Endothelial cell of umbilical vein (primary cell): ENCODE data around the gene CNTNAP2. TPM values are rescaled to one million over a fixed set of nuclear protein-coding genes. Genes with fewer than 3 reads are reported as not detected.

Source experiments
- BruUV-seq: library from RNA; stranded (reverse); fragments of 400-500 nt; replicated peaks from 2 replicates; lab custom pipeline; 2021; lab: Mats Ljungman, UMichigan
- CTCF ChIA-PET: fragments of 300-600, 350-600 bp; sonication (Branson Sonifier 250); formaldehyde crosslinking; loops from one replicate; lab custom pipeline; 2021; ENCODE audit warnings: antibody characterized with exemption, inconsistent platforms; lab: Charles Lee
- POLR2A ChIA-PET: fragments of 300-600, 350-600 bp; sonication (Branson Sonifier 250); formaldehyde crosslinking; loops from one replicate; lab custom pipeline; 2021; ENCODE audit warnings: antibody characterized with exemption, inconsistent platforms; lab: Charles Lee
- DNase-seq: peaks from one replicate; pipeline ENCODE4 v3.0.0-alpha.2; 2011; ENCODE audit warnings: low read depth, low spot score
- FAIRE-seq: peaks from 2 replicates; lab custom pipeline; 2011; peaks lifted over from hg19 to GRCh38; lab: Jason Lieb, UNC
- H2AFZ ChIP-seq: 2 replicates; pipeline ENCODE4 v1.6.0; 2012; ENCODE audit warnings: low read depth, low read length, control low read depth, inconsistent platforms
- H3K27ac ChIP-seq: 2 replicates; pipeline ENCODE4 v1.5.1; 2011; ENCODE audit warnings: low read depth, mild to moderate bottlenecking, control low read depth, low read length, moderate library complexity; ENCODE audit not compliant: insufficient read depth
- H3K27me3 ChIP-seq, 2 experiments: 2 replicates each; pipeline versions ENCODE4 v1.6.0 to v1.6.1; 2011; ENCODE audit warnings: low read length in 2 of 2, mixed read lengths in 1 of 2; ENCODE audit not compliant: control insufficient read depth in 2 of 2, insufficient read depth in 2 of 2
- H3K36me3 ChIP-seq, 2 experiments: 2 replicates in 1 of 2; 3 replicates in 1 of 2; pipeline ENCODE4 v1.5.1; 2011; ENCODE audit warnings: low read length in 2 of 2, mild to moderate bottlenecking in 1 of 2, moderate library complexity in 1 of 2; ENCODE audit not compliant: control insufficient read depth in 2 of 2, insufficient read depth in 2 of 2; ENCODE audit errors: extremely low read depth in 1 of 2
- H3K4me1 ChIP-seq: 3 replicates; pipeline ENCODE4 v1.5.1; 2011; ENCODE audit warnings: mild to moderate bottlenecking, low read length; ENCODE audit not compliant: control insufficient read depth, insufficient read depth; ENCODE audit errors: extremely low read depth
- H3K4me2 ChIP-seq: 2 replicates; pipeline ENCODE4 v1.6.1; 2011; ENCODE audit warnings: low read length, control low read depth, mixed read lengths; ENCODE audit not compliant: insufficient read depth
- H3K4me3 ChIP-seq, 3 experiments: fragments of 200-600 bp in 1 of 3; sonication (generic), shearing (Covaris generic) in 1 of 3; replicated peaks in 1 of 3; 2 replicates each; pipeline ENCODE4 v1.5.1; 2011 to 2016; ENCODE audit warnings: control low read depth in 3 of 3, low read length in 3 of 3, mild to moderate bottlenecking in 2 of 3, inconsistent platforms in 1 of 3, low read depth in 1 of 3, moderate library complexity in 1 of 3; ENCODE audit not compliant: insufficient read depth in 1 of 3
- H3K79me2 ChIP-seq: 2 replicates; pipeline ENCODE4 v1.6.0; 2012; ENCODE audit warnings: low read length, inconsistent platforms; ENCODE audit not compliant: control insufficient read depth, insufficient read depth
- H3K9ac ChIP-seq: replicated peaks from 2 replicates; pipeline ENCODE3; 2011; ENCODE audit warnings: low read length, control low read depth; ENCODE audit not compliant: insufficient read depth; ENCODE audit errors: extremely low read depth
- H3K9me1 ChIP-seq: replicated peaks from 3 replicates; pipeline ENCODE4 v1.6.0; 2011; ENCODE audit warnings: mild to moderate bottlenecking, low read length; ENCODE audit not compliant: control insufficient read depth, insufficient read depth; ENCODE audit errors: extremely low read depth
- H3K9me3 ChIP-seq: replicated peaks from 2 replicates; pipeline ENCODE4 v1.5.1; 2012; ENCODE audit warnings: low read length, inconsistent platforms; ENCODE audit not compliant: control insufficient read depth, insufficient read depth
- H4K20me1 ChIP-seq: replicated peaks from 2 replicates; pipeline ENCODE3; 2011; ENCODE audit warnings: mild to moderate bottlenecking, low read length; ENCODE audit not compliant: control insufficient read depth, insufficient read depth; ENCODE audit errors: extremely low read depth
- CTCF ChIP-seq, 2 donors: IDR thresholded peaks; 1 replicate in 1 of 2; 2 replicates in 1 of 2; pipeline ENCODE4 v1.5.1; 2011; ENCODE audit warnings: low read length in 2 of 2, mild to moderate bottlenecking in 2 of 2, moderate library complexity in 2 of 2, control low read depth in 1 of 2, inconsistent platforms in 1 of 2, low read depth in 1 of 2; ENCODE audit not compliant: insufficient read depth in 1 of 2; ENCODE audit errors: extremely low read depth in 1 of 2
- FOS ChIP-seq: IDR thresholded peaks from 2 replicates; pipeline ENCODE4 v1.6.1; 2011; ENCODE audit warnings: mild to moderate bottlenecking, low read length, moderate library complexity, borderline replicate concordance; ENCODE audit not compliant: insufficient read depth
- GATA2 ChIP-seq: IDR thresholded peaks from 2 replicates; pipeline ENCODE4 v1.7.0; 2011; ENCODE audit warnings: low read depth, mild to moderate bottlenecking, moderate library complexity, mixed read lengths, low read length; ENCODE audit not compliant: insufficient read length, insufficient read depth
- JUN ChIP-seq: IDR thresholded peaks from 2 replicates; pipeline ENCODE4 v1.6.1; 2011; ENCODE audit warnings: borderline replicate concordance, low read depth; ENCODE audit not compliant: insufficient read length, insufficient read depth
- MAX ChIP-seq: IDR thresholded peaks from 2 replicates; pipeline ENCODE4 v1.6.1; 2011; ENCODE audit not compliant: insufficient read depth, insufficient read length
- MYC ChIP-seq: IDR thresholded peaks from one replicate; pipeline ENCODE4 v1.6.1; 2011; ENCODE audit warnings: mild to moderate bottlenecking, low read depth, low read length
- POLR2A ChIP-seq: IDR thresholded peaks from 2 replicates; pipeline ENCODE4 v1.6.1; 2012; ENCODE audit warnings: low read depth, mild to moderate bottlenecking, control low read depth, low read length
- POLR2AphosphoS5 ChIP-seq: IDR thresholded peaks from 2 replicates; pipeline ENCODE4 v1.6.1; 2012; ENCODE audit warnings: low read depth, mild to moderate bottlenecking, control low read depth, low read length, moderate library complexity; ENCODE audit not compliant: insufficient read depth
- dilution Hi-C: fragments of 300-500 bp; cut with MboI; formaldehyde crosslinking; loops from one replicate; pipeline ENCODE4 v1.15.0; 2019; ENCODE audit warnings: low sequenced_read_pairs; ENCODE audit not compliant: extremely low pct_ligation_motif_present
- intact Hi-C: fragments of 100-400 bp; cut with micrococcal nuclease; formaldehyde crosslinking; loops from one replicate; pipeline ENCODE4 v1.10.0; 2022
- polyA plus RNA-seq, 4 experiments: library from polyadenylated mRNA; depleted of rRNA in 3 of 4; stranded (reverse) in 3 of 4; unstranded in 1 of 4; fragments of >200 nt; gene quantifications; 2 replicates each; pipeline versions ENCODE4 v1.2.1 to v1.2.3, GENCODE V29; 2011 to 2012; ENCODE audit warnings: missing spikeins in 1 of 4
- total RNA-seq: library from RNA; stranded (reverse); gene quantifications from 2 replicates; pipeline ENCODE4 v1.2.3, GENCODE V29; 2021

Gene CNTNAP2
- total and polyA plus RNA-seq, 2 donors (not counting 3 experiments of a cell fraction or from before 2014, with no cell fraction given) = not detected

- H3K4me1 ChIP-seq = no peaks in the 10 kb centered on the region
- intact Hi-C loops (no loop called here), dilution Hi-C loops (no loop called here)
- H3K79me2 ChIP-seq = no peaks in the 10 kb centered on the region
- ChIA-PET POLR2A (no interaction called here), CTCF (no interaction called here)
- H2AFZ ChIP-seq = no peak overlapping the region
- FAIRE-seq (no peak), DNase-seq (no peak)
- no peaks in the 10 kb centered on the region for H3K36me3 ChIP-seq
- H3K4me2 ChIP-seq = no peak overlapping the region
- no peaks in the 10 kb centered on the region for H4K20me1 ChIP-seq
- H3K27me3 ChIP-seq = no peaks in the 10 kb centered on the region
- H3K27ac ChIP-seq = no peak overlapping the region
- H3K9me1 ChIP-seq = no peaks in the 10 kb centered on the region
- TF ChIP-seq JUN = no peak
- TF ChIP-seq FOS = no peak
- no peak for TF ChIP-seq MYC
- TF ChIP-seq POLR2AphosphoS5 = no peak
- no peak for TF ChIP-seq CTCF (IDR thresholded peaks at IDR 0.05; ENCODE audit: extremely low read depth in 1 of 2, insufficient read depth in 1 of 2, low read depth in 1 of 2, low read length in 2 of 2)
- TF ChIP-seq POLR2A = no peak
- TF ChIP-seq GATA2 = no peak
- TF ChIP-seq MAX = no peak
- BruUV-seq = no TSS peak
- H3K4me3 ChIP-seq = no peak overlapping the region
- no peak overlapping the region for H3K9ac ChIP-seq
- H3K9me3 ChIP-seq = no peaks in the 10 kb centered on the region
These were observed 362.4 kb downstream of the CNTNAP2 start for GRCh38 chr7:146479040-146479439.
